ENCODE results near the gene TSPY10.
"Not testable (repeated sequence)": the region's sequence is repeated elsewhere in the genome, so short reads cannot be mapped to it uniquely, and the experiment has no call there.

The TSPY10 gene

GRCh38 chrY:9527580-9527979 is at the start of gene TSPY10:
Gene TSPY10 (plus strand): TSS chrY:9527880. CDS start chrY:9527926, 46 bp downstream.
- DNase-seq (ENCODE audit: low read depth); H3K4me3 ChIP-seq (ENCODE audit: low read depth, low read length): not testable (repeated sequence)

GRCh38 chrY:9486967-9487366 is 40.7 kb upstream of the TSPY10 start, which contains the start of gene TSPY9:
Gene TSPY9 (plus strand): TSS chrY:9487267. CDS start chrY:9487313, 46 bp downstream.
- H3K4me3 ChIP-seq (ENCODE audit: low read depth, low read length); DNase-seq (ENCODE audit: low read depth): not testable (repeated sequence)

GRCh38 chrY:9504396-9504795 is 23.3 kb upstream of the TSPY10 start:
- not testable (repeated sequence) for H3K4me3 ChIP-seq (ENCODE audit: low read depth, low read length); DNase-seq (ENCODE audit: low read depth)

- not testable (repeated sequence) for H3K4me3 ChIP-seq (ENCODE audit: low read depth, low read length)
Measured at GRCh38 chrY:9516287-9516686, 11.4 kb upstream of the TSPY10 start.

More at GRCh38 chrY:9516287-9516686, 11.4 kb upstream of the TSPY10 start:
- DNase-seq (ENCODE audit: low read depth): not testable (repeated sequence)
